Ovary (tissue), 9 donors: Measurements from ENCODE around the gene STK17B. TPM values are rescaled to one million over a fixed set of nuclear protein-coding genes. Genes with fewer than 3 reads are reported as not detected.

Experiments used
- DNase-seq, 5 donors: peaks; one replicate each; pipeline ENCODE4 v3.0.0-alpha.2; 2019 to 2020
- H3K27ac ChIP-seq, 2 donors: fragments of 200-600 bp; one replicate each; pipeline versions ENCODE4 v1.5.1 to v1.8.0; 2019 to 2022
- H3K27me3 ChIP-seq: fragments of 200-600 bp; one replicate; pipeline ENCODE4 v1.8.0; 2022
- H3K36me3 ChIP-seq: fragments of 200-600 bp; sonication (generic); one replicate; pipeline ENCODE4 v1.5.1; 2019
- H3K4me1 ChIP-seq: one replicate; pipeline ENCODE4 v1.8.1; 2013; ENCODE audit warnings: mild to moderate bottlenecking, moderate library complexity; ENCODE audit not compliant: insufficient read depth
- H3K4me3 ChIP-seq: fragments of 200-600 bp; sonication (generic); one replicate; pipeline ENCODE4 v1.5.1; 2017
- H3K9me3 ChIP-seq, 2 donors: fragments of 200-600 bp in 1 of 2; sonication (generic) in 1 of 2; one replicate each; pipeline versions ENCODE4 v1.5.1 to v1.8.1; 2013 to 2019; ENCODE audit warnings: mild to moderate bottlenecking in 1 of 2, moderate library complexity in 1 of 2
- EP300 ChIP-seq: sonication (generic); formaldehyde crosslinking; IDR thresholded peaks from one replicate; pipeline ENCODE4 v1.6.1; 2017; ENCODE audit warnings: antibody characterized with exemption
- POLR2A ChIP-seq: fragments of 450-650 bp; IDR thresholded peaks from one replicate; pipeline ENCODE4 v1.6.1; 2017; ENCODE audit warnings: antibody characterized with exemption, mild to moderate bottlenecking, moderate library complexity
- WGBS, 3 donors: extraction: QIAGEN DNeasy Blood & Tissue Kit in 1 of 3; methylation state at CpG; one replicate each; pipeline versions ENCODE4 v1.1.5 to v1.1.7; 2013 to 2017; 5-methylcytosine and 5-hydroxymethylcytosine counted together
- intact Hi-C, 4 donors: fragments of 100-400 bp; cut with DNase I; formaldehyde crosslinking; loops; one replicate each; pipeline versions ENCODE4 v1.11.0 to v1.15.1; 2022 to 2023
- polyA plus RNA-seq, 2 donors: library from polyadenylated mRNA; stranded (reverse); fragments of 200-250 nt in 1 of 2; fragments of 350-450 nt in 1 of 2; fragmentation: Illumina TruSeq in 1 of 2; extraction: RNeasy Lipid Tissue Mini Kit (QIAGEN cat#74804) in 1 of 2; gene quantifications; one replicate each; pipeline ENCODE4 v1.2.3, GENCODE V29; 2013 to 2014
- total RNA-seq, 7 donors: library from RNA; depleted of rRNA in 2 of 7; stranded (reverse); fragments of >200 nt in 2 of 7; fragmentation: NEBNext Ultra II Directional in 3 of 7; extraction: Animal tissue kit (Norgen Biotek cat#: 25700) in 3 of 7; gene quantifications; one replicate each; pipeline versions ENCODE4 v1.1.0 to v1.2.4, GENCODE V29; 2016 to 2023
- TF ChIP-seq, protein P1 (sequence below), 3 donors: fragments of 450-650 bp in 2 of 3; fragments of 200-600 bp in 1 of 3; IDR thresholded peaks; one replicate each; pipeline versions ENCODE4 v1.5.1 to v1.8.0; 2016 to 2022; ENCODE audit warnings: antibody characterized with exemption in 3 of 3, mild to moderate bottlenecking in 1 of 3
- donor health status: DM: no; HTN: no; CAD: no; lungs with moderate emphysema.
- donor health status: DM: no; HTN: no; CAD: no.
- donor health status: Bipolar disorder and iron deficiency.
- donor health status: DM: yes; HTN: yes; CAD: no.
- donor health status: DM: no; HTN: no; CAD: no.
- donor health status: DM: yes; HTN: yes; CAD: no.

The STK17B gene
- total and polyA plus RNA-seq, 9 donors: 1.7 to 28.4 (median 4.9) TPM

GRCh38 chr2:196205881-196206435, 34.6 kb upstream of the STK17B start:
- TF ChIP-seq, protein P1, sequence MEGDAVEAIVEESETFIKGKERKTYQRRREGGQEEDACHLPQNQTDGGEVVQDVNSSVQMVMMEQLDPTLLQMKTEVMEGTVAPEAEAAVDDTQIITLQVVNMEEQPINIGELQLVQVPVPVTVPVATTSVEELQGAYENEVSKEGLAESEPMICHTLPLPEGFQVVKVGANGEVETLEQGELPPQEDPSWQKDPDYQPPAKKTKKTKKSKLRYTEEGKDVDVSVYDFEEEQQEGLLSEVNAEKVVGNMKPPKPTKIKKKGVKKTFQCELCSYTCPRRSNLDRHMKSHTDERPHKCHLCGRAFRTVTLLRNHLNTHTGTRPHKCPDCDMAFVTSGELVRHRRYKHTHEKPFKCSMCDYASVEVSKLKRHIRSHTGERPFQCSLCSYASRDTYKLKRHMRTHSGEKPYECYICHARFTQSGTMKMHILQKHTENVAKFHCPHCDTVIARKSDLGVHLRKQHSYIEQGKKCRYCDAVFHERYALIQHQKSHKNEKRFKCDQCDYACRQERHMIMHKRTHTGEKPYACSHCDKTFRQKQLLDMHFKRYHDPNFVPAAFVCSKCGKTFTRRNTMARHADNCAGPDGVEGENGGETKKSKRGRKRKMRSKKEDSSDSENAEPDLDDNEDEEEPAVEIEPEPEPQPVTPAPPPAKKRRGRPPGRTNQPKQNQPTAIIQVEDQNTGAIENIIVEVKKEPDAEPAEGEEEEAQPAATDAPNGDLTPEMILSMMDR (IDR thresholded peaks at IDR 0.05): no peak
- no peak for TF ChIP-seq EP300
- TF ChIP-seq POLR2A: no peak
- H3K27ac ChIP-seq: no peak overlapping the region
- H3K36me3 ChIP-seq: no peaks in the 10 kb centered on the region
- no peaks in the 10 kb centered on the region for H3K4me1 ChIP-seq
- H3K27me3 ChIP-seq: no peaks in the 10 kb centered on the region
- intact Hi-C loops: no loop called here
- DNase-seq: no peak
- H3K9me3 ChIP-seq: no peaks in the 10 kb centered on the region
- no peak overlapping the region for H3K4me3 ChIP-seq

GRCh38 chr2:196205011-196205766, 33.8 kb upstream of the STK17B start:
- Histone ChIP-seq H3K4me1 (no peaks in the 10 kb centered on the region), H3K36me3 (no peaks in the 10 kb centered on the region), H3K4me3 (no peak overlapping the region), H3K27me3 (no peaks in the 10 kb centered on the region), H3K27ac (no peak overlapping the region), H3K9me3 (no peaks in the 10 kb centered on the region)
- intact Hi-C loops: no loop called here
- TF ChIP-seq POLR2A (no peak), EP300 (no peak)
- TF ChIP-seq, protein P1 (IDR thresholded peaks at IDR 0.05): no peak
- no peak for DNase-seq
- whole genome bisulfite sequencing, 3 donors: 50 to 59% (median 55%) methylated on average over 5 of the region's 5 CpGs

DNA sequence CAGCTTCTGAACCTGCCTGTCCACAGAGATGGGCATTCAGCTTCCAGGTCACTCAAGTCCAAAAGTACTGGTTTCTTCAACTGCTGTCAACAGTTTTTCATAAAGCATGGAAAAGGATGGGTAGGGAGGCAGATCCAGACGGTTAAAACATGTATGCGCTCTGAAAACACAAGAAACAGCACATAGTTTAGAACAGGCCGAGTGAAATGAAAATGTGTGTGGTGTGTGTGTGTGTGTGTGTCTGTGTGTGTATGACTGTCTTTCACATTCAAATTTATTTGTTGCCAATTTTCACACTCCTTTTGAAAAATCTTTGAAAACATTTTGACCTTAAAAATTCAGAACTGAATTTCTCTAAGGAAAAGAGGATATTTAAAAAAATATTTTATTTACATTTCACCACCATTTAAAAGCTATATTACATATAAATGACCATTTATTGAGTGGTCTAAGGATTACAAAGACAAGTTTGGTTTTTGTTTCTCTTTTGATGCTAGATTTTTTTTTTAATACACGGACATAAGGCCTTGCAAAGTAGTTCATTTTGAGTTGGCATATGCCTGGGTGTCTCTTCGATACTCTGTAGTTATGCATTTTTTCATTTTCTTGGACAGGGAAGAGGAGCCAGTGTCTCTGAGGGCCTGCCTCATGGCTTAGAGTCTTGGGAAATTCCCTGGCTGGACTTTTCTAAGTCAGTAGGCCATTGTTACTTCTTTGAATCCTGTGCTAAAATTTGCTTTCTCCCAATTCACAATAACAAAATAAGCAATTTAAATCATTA, 30.0 kb upstream of the STK17B start:
- Histone ChIP-seq H3K27ac (no peak overlapping the region), H3K9me3 (no peaks in the 10 kb centered on the region), H3K36me3 (no peaks in the 10 kb centered on the region), H3K4me3 (no peak overlapping the region), H3K4me1 (no peaks in the 10 kb centered on the region), H3K27me3 (no peaks in the 10 kb centered on the region)
- intact Hi-C loops: no loop called here
- no peak for TF ChIP-seq POLR2A
- TF ChIP-seq, protein P1 (IDR thresholded peaks at IDR 0.05): no peak
- no peak for DNase-seq
- WGBS, 3 donors: 76 to 79% (median 79%) methylated on average over 5 of the region's 5 CpGs

DNA sequence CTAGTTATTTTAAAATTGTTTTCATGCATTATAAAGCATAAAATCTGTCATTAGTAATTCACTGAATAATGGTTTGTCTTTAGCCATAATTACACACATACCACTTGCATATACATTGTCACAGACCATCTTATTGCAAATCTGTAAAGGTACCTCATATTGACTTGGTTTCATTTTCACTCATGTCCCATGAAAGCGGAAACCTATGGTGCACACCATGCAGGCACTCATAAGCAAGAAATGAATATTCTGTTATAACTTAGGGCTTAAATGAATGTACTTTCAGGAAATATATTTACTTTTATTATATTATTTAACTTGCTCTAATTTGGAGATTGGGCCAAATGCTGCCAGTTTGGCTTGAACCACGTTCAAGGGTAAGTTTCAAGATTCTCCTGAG, 29.2 kb upstream of the STK17B start:
- WGBS, 3 donors: 94 to 97% (median 94%) methylated on average over 2 of the region's 2 CpGs
- no peak for DNase-seq
- Histone ChIP-seq H3K4me3 (no peak overlapping the region), H3K27ac (no peak overlapping the region), H3K36me3 (no peaks in the 10 kb centered on the region), H3K4me1 (no peaks in the 10 kb centered on the region), H3K9me3 (no peaks in the 10 kb centered on the region), H3K27me3 (no peaks in the 10 kb centered on the region)
- intact Hi-C loops: no loop called here
- TF ChIP-seq EP300 (no peak), POLR2A (no peak)
- TF ChIP-seq, protein P1 (IDR thresholded peaks at IDR 0.05): no peak
